GM21360 (cell line): ENCODE data around the gene APOL1.
"Not testable (repeated sequence)": the region's sequence is repeated elsewhere in the genome, so short reads cannot be mapped to it uniquely, and the experiment has no call there.

Experiments
- ATAC-seq: cut with Tn5 transposase; IDR thresholded peaks from one replicate; pipeline ENCODE4 v1.9.1; 2021; ENCODE audit warnings: mild to moderate bottlenecking, moderate library complexity; ENCODE audit not compliant: unreplicated experiment

Gene APOL1

DNA sequence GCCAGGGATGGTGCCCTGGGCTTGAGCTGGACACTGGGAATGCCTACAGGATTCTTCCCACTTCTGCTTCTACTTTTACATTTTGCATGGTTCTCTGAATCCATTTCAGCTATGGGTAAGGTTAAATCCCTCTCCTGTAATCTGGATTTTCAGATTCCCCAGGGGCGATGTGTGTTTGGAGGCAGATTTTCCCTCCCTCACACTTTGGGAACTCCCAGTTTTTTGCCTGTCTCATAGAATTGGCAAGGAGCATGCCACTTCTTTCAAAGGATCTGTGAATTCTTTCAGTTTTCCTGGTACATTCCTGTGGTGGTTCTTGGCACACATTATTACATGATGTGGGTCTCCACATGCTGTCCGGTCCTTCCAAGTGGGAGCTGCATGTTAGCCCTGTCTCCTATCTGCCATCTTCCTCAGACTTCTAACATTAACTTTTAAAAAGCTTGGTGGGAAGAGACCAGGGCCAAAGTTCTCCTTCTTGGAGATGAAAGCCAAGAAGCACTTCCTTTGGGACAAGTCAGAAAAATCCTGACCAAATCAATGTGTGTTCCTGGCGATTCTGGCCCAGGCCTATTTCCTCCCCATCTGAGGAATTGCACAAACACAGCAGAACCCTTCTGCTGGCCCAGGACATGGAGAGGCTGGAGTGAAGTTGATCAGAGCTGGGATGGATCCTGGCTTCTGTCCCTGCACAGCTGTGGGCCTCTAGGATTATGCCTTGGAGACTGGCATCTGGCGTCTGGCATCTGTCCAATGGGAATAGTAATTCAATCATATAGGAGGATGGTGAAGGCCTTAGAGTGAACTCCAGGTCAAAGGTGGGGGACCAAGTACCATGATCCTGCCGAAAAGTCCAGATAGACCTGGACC is 8.2 kb upstream of the APOL1 start:
- ATAC-seq: no peak

DNA sequence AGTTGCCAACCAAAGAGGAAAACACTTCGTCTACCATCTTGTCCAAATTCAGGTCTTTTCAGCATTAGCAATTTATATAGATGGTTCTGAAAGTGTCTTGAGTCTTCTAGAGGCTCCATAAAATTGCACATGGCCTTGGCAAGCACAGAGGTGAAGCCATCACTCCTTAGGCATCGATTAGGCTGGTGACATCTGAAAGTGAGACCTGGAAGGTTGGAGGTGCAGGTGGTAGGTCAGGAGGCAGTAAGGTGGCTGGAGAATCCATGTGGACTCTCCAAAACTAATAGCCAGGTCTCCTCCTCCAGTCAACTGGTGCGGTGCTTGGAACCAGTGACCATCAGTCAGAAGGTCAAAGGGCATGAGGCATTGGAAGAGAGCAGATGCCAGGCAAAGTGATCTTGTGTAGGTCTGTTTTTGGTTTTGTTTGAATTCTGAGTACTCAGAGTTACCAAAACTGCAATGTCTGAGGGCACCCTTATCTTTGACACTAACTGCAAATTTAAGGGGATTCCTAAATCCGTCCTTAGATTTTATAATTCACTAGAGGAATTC is 7.1 kb upstream of the APOL1 start:
- no peak for ATAC-seq

DNA sequence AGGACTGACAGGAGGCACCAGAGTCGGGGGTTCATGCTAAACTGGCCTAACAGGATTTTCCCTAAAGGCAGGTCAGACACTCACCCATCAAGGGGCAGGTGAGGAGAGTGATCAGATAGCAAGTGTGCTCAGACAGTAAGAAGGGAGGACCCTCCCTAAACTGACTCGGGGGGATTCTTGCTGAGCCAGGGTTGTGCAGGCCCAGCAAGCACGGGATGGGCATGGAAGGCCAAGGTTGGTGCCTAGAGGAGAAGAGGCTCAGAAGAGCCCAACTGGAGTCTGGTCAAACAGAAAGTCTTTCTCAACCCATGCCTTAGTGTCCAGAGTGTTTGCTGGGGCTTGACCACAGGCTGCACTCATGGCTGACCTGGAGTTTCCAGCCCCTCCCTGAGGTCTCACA is 6.2 kb upstream of the APOL1 start:
- ATAC-seq: no peak

DNA sequence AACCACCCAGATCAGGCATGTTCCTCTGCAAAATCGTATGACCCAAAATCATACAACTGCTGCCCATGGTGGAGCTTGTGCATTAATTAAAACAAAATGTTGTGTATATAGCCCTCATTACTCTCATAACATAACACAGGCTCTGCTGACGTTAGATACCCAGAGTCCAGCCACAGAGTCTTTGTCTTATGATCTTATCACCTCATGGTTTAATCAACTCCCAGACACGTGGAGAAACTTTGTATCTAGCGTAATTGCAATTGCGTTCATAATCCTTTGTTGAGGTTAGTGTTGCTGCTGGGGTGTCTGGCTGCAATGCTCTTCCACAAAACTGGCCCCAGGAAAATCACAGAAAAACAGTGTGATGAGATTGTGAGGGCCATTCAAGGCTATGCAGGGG is 5.0 kb upstream of the APOL1 start:
- no peak for ATAC-seq

DNA sequence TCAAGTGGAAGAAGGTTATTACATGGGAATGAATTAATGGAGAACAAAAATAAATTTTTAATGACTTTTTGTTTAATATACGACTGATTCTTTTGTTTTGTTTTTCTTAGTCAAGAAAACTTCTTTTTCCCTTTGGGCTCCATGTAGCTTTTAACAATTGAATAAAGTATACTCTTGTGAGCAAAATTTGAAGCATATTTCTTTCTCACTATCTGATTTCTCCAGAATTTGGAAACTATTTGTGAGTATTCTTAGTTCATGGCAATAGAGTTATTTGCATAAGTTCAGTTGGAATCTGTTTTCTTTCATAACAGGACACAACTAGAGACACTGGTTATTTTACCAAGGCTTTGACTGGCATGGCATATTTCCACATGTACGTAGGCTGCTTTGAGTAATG is 3.8 kb upstream of the APOL1 start:
- no peak for ATAC-seq

DNA sequence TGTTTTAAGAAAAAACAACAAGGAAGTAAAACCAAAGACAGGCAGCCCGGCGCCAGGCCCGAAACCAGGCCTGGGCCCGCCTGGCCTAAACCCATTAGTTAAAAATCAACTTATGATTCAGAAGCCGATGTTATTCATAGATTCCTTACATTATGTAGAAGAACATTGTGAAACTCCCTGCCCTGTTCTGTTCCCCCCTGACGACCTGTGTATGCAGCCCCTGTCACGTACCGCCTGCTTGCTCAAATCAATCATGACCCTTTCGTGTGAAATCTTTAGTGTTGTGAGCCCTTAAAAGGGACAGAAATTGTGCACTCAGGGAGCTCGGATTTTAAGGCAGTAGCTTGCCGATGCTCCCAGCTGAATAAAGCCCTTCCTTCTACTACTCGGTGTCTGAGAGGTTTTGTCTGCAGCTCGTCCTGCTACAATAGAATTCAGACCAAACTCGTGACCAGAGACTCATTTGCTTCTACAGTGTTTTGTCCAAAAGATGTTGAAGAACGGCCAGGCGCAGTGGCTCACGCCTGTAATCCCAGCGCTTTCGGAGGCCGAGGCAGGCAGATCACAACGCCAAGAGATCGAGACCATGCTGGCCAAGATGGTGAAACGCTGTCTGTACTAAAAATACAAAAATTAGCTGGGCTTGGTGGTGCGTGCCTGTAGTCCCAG is 2.5 kb upstream of the APOL1 start:
- not testable (repeated sequence) for ATAC-seq

DNA sequence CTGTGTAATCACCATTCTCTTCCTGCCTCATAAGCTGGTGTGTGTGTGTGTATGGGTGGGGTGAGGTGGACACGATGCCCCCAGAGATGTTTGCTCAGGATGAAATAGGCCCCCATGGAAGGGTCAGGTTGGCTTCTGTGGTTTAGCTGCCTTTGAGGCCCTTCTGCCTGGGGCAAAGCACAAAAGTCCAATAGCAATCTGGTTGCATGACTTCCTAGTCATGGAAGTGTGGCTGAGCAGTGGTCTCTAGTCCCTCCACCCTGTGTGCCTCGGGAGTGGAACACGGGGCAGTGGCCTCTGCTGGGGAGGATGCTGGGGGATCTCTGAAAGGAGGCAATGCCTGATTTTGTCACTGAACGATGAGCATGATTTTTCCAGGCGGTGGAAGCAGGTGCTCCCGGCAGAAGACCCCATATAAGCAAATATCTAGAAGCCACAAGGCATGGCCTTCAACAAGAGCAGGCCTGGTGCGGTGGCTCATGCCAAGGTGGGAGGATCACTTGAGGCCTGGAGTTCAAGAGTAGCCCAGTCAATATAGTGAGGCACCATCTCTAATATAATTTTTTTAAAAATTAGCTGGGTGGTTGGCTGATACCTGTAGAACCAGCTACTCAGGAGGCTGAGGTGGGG is 839 bp upstream of the APOL1 start:
- ATAC-seq: not testable (repeated sequence)

DNA sequence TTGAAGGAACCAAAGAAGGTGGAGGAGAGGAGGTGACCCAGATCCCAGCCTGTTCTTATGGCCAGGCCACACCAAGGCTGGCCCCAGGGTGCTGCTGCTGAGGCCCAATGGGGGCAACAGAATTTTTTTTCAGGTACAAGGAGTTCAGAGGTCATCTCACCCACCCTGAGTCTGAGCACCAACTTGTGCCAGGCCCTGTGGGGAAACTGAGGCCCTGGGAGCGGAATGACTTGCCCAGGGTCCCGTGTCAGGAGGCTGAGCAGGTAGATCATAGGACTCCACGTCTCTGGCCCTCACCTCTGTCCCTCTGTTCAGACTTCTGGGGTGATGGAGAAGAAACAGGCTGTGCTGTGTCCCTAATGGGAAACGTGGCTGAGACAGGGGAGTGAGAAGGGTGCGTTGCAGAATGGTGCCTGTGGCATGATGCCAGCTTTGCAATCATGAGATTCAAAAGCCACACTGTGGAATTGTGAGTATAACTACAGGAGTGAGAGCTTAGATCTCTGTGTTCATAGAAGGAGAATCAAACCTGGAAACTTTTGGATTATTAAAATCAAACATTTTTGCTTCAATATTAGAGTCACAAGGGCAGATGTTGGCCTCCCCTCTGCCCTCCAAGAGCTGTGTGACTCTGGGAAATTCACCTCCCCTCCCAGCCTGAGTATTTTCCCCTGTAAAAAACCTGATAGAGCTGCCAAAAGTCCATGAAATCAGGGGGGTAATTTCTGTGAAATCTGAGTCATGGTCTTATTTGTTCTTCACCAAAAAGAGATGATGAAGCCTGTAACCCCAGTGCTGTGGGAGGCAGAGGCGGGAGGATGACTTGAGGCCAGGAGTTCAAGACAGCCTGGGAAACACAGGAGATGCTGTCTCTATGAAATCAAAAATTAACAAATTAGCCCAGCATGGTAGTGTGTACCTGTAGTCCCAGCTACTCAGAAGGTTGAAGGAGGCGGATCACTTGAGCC is 874 bp downstream of the APOL1 start:
- ATAC-seq: no peak

DNA sequence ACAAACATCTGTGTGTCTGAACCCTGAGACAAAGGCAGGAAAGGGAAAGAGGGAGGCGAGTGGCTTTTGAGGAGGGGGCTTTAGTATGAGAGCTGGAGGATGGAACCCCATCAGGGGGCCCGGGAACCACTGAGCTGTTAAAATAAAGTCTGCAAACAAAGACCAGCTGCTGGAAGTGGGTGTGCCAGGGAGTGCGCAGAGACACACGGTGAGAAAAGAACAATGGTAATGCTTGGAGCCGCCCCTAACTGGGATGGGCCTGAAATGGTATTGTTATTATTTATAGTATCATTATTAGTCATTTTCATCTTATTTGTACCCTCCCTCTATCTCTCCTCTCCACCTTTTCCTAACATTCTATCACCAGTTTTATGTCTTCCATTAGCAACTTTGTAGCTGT is 2.6 kb downstream of the APOL1 start:
- ATAC-seq: not testable (repeated sequence)

DNA sequence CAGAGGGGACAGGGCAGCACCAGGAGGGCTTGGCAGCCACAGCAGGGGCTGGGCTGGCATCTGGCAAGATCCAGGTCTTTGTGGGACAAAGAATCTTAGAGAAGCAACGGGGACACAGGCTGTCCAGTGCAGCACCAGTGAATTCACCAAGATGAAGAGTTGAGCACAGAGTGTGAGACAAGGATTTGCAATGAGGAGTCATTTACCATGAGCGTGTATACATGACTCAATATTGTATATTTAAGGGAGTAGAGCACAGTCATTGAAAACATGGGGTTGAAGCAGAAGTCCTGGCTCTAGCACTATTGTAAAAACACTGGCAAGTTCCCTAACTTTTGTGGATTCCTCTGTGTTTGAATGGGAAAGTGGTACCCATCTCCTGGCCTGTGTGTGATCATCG is 3.5 kb downstream of the APOL1 start:
- ATAC-seq: no peak

DNA sequence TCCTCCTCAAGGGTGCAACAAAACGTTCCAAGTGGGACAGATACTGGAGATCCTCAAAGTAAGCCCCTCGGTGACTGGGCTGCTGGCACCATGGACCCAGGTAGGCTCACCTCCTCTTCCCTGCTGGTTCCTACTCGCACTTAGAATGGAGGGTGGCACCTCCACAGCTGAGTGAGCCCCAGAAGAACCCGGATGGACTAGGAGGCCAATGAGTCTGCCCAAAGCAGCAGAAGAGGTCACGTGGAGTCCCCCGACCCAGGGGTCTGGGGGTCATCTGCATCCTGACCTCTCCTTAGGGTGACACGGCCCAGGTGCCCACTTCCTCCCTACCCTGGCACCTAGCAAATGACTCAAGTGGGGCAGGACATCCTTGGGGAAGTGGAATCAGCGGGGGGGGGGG is 4.4 kb downstream of the APOL1 start:
- no peak for ATAC-seq

DNA sequence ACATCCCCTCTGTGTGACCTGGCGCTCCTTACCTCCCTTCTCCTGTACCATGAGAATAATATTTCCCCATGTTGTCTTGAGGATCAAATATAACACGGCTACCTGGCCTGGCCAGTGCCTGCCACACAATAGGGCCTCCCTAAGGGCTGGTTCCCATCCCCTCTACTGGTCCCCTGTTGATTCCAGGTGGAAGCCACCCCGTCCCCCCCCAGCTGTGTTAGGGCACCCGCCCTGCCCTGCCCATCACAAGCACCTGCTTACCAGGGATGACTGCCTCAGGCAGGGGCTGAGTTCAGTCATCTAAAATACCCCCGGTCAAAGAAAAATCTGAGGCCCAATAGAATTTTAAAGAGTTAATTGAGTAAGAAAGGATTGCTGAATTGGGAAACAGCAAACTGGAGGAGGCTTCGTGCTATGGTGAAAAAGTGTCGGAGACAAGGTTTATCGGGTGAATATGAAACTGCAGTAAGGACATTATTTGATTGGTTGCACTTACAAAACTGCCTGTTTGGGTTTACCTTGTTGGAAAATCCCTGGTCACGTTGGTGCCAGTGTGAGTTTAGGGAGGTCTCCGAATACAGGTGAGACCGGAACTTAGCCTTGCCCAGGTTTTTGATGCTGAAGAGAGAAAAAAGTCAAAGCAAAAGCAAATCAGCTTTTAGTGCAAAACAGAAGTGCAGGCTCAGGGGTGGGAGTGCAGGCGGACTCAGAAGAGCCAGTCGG is 5.2 kb downstream of the APOL1 start:
- no peak for ATAC-seq

DNA sequence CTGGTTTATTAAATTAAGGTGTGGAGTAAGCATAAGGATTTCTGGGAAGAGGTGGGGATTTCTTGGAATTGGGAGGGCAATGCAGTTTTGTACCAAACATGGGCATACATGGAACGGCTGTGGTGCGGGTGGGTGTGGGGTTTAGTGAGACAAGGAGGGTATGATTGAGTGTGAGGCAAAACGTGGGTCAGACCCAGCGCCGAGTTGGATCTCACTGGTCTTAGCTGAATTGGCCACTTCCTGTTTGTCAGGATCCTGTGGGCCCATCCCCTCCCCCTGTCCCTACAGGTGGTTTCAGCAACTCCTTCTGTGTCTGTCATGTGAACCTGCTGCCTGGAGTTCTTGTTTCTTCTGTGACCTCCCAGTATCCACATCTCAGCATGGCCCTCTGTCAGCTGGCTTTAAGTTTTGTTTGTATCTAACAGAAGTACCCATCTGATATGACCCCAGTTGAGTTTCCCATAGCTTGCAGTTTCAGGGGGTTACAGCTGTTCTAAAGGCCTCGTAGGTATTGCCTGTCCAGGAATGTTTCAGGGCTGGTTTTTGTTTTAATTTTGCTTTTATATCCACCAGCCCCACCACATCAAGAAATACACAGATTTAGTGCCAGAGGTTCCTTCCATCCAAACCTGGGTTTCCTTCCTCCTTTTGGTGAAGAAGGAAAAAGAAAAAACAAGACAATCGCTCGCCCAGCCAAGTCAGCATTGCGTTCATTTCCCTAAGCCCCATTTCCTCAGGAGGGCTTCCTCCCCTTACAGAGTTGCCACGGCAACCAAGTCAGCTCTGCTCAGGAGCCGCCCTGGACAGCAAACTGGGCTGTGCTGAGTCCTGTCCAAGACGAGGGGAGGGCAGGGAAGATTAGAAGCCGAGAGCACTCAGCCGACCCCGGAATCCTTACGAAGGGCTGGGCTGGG is 6.0 kb downstream of the APOL1 start:
- ATAC-seq: no peak

DNA sequence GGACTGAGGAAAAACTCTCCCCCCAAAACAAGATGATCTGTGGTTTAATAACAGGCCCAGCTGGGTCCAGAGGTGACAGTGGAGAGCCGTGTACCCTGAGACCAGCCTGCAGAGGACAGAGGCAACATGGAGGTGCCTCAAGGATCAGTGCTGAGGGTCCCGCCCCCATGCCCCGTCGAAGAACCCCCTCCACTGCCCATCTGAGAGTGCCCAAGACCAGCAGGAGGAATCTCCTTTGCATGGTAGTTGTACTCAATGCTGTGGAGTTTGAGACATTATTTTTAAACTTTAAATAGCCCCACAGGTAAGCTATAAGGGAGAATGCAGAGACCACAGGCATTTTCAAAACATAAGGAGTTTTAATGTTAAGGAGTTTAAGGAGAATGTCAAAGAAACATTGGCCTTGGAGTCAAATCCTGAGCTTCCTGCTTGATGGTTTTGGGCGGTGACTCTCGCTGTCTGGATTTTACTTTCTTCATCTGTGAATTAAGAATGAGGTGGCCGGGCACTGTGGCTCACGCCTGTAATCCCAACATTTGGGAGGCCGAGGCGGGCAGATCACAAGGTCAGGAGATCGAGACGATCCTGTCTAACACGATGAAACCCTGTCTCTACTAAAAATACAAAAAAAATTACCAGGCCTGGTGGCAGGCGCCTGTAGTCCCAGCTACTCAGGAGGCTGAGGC is 6.8 kb downstream of the APOL1 start:
- no peak for ATAC-seq

DNA sequence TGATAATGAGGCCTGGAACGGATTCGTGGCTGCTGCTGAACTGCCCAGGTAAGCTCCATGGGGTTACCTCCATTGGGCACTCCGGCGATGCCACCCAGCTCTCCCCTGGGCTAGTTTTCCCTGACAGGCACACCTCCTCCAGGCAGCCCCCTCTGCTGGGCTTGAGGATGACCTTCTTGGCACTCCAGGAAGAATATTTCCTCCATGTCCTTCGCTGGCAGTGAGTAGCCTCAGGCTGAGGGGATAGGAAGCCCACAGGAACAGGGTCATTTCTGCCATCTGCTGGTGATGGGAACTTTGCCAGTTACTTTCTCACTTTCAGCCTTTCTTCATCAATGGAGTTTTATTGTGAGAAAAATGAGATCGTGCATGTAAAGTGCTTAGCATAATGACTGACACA is 8.7 kb downstream of the APOL1 start:
- ATAC-seq: not testable (repeated sequence)

DNA sequence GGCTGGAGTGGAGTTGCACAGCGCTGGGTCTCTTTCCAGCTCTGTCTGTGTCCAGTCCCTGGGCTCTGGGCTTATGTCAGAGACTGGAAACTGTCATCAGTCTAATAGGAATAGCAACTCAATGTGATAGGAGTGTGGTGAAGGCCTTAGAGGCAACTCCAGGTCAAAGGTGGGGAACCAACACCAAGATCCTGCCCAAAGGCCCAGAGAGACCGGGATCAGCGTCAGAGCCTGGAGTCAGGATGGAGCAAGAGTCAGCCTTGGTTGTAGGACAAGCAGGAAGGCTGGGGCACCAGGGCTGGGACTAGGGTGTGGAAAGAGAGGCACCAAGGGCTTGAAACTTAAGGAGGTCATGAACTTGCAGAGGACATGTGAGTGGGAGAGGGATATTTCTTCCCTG is 9.4 kb downstream of the APOL1 start:
- ATAC-seq: not testable (repeated sequence)

DNA sequence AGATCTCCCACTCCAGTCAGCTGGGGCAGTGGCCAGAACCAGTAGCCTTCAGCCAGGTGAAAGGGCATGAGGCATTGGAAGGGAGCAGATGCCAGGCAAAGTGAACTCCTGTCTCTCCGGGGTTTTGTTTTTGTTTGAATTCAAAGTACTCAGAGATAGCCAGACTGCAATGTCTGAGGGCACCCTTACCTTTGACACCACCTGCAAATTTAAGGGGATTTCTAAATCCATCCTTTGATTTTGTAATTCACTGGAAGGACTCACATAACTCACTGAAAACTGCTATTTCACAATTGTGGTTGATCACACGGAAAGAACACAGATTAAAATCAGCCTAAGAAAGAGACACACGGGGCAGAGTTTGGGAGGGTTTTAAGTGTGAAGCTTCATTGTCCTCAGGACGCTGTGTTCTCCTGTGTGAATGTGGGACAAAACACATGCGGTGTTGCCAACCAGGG is 10.3 kb downstream of the APOL1 start:
- ATAC-seq: not testable (repeated sequence)
